Measurements from ENCODE around the gene MYO7A.
"Not testable (repeated sequence)": the region's sequence is repeated elsewhere in the genome, so short reads cannot be mapped to it uniquely, and the experiment has no call there.

Gene MYO7A

DNA sequence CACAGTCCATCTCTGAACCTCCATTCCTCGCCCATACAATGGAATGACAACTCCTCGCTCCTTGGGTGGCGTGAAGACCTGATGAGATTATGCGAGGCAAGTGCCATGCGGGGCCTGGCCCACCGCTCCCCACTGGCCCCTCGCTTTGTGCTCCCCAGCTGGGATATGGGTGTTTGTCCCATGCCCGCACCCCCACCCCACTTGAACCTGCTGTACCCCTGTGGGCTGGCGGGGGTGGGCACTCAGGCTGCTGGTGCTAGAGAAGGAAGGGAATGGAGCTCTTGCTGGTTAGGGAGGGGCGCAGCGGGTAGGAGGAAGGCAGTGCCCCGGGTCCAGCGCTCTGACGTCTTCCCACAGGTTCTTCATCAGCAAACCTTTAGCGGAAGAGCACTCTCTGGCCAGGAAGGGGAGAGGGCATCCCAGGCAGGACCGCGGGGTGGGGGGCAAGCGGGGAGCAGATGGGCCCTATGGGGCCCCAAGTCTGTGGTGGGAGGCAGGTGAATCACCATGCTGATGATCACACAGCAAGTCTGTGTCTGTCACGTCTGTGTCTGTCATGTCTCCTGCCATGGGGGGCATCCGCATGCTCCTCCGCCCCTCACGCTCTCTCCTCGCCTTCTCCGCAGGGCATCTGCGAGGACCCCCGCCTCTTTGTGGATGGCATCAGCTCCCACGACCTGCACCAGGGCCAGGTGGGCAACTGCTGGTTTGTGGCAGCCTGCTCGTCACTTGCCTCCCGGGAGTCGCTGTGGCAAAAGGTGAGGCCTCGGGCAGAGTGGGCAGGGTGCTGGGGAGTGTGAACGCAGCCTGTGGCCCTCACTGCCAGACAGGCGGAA lies 34.8 kb upstream of the MYO7A start:
- no peak for DNase-seq

- no peak for DNase-seq
These were observed 33.8 kb upstream of the MYO7A start for GRCh38 chr11:77093987-77094840.

- DNase-seq = no peak
These were observed 33.1 kb upstream of the MYO7A start for GRCh38 chr11:77094841-77095365.

DNA sequence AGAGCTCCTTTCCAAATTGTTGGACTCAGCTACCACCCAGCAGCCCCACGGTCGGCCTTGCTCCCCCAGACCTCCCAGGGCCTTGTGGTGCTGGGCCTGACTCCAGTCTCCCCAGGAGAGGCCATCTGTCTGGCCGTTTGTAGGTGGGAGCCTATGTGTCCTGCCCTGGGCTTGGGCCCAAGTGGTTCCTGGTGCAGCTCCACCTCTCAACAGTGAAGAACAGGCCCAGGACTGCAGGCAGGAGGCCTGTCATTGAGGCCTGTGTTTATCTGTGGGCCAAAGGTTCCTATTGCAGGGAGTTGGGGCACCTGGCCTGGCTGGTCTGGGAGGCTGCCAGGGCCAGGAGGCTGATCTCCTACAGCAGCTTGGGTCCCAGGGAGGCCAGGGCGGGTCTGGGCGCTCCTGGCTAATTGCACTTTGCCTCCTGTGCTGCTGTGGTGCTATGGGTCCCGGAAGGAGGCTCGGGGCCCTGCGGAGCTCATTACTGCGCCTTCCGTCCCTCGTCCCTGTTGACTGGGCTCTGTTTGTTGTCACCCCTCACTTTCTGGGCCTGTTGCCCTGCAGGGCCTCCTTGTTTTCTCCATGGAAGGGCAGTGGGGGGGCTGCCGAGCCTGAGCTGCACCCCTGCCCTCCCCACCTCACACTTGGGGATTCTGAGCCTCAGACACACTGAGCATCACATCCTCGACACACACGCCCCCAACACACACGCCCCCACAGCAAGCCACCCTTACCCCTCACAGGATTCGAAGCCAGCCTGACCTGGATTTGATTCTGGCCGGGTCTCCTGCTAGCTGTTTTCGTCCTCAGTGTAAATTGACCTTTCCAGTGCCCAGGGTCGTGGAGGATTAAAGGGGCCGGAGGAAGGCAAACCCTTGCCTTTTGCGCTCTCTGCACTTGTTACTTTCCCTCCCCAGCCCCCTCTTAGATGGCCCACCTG lies 32.2 kb upstream of the MYO7A start:
- no peak for DNase-seq

DNA sequence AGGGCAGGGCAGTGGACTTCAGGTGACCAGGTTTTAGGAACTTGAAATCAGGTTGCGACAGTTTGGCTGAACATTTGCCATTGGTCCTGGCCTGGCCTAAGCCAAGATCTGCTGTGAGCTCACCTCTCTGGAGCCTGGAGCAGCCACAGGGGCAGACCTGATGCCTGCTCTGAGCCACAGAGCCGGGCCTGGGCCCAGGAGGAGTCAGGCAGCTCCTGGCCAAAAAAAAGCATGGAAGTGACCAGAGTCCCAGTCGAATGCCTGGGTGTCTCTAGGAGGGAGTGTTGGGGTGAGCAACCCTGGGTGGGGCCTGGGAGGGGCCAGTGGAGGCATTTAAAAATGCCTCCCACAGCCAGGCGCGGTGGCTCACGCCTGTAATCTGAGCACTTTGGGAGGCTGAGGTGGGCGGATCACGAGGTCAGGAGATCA lies 31.4 kb upstream of the MYO7A start:
- no peak for DNase-seq

GRCh38 chr11:77097180-77097579 lies 30.9 kb upstream of the MYO7A start:
- not testable (repeated sequence) for DNase-seq

GRCh38 chr11:77100166-77101042 lies 27.6 kb upstream of the MYO7A start:
- no peak for DNase-seq

- no peak for DNase-seq
These were observed 27.0 kb upstream of the MYO7A start for GRCh38 chr11:77101043-77101537.

DNA sequence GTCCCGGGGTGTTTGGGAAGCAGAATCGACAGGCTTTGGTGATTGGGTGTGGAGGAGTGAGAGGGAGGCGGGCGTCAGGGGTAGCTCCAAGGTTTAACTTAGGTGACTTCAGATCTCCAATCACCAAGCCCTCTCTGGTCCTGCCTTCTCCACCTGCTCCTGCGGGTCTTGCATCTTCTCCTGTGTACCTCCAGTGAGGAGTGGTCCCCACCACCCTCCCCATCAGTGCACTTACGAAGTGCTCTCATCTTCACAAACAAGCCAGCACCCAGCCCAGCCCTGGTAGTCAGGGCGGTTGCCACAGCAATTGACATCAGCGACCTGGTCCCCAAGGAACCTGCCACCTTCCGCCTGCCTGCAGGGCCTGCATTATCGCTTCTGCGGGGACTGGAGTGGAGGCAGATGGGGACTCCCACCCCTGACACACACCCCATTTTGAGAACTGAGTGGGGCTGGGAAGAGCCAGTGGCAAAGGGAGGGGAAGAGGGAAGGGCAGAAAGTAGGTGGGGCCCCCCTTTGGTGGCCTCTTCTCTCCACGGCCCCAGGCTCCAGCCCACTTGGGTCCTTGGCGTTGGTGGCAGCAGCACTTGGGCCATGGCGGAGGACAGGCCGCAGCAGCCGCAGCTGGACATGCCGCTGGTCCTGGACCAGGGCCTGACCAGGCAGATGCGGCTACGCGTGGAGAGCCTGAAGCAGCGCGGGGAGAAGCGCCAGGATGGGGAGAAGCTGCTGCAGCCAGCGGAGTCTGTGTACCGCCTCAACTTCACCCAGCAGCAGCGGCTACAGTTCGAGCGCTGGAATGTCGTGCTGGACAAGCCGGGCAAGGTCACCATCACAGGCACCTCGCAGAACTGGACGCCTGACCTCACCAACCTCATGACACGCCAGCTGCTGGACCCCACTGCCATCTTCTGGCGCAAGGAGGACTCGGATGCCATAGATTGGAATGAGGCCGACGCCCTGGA lies 25.5 kb upstream of the MYO7A start, which contains the start of gene OMP:
TSS of gene OMP (plus strand) at position 595 of the 965 bp plus-strand sequence. CDS start at position 595, 0 bp downstream.
- no peak for DNase-seq

GRCh38 chr11:77103319-77103718 lies 24.7 kb upstream of the MYO7A start:
- DNase-seq = no peak

GRCh38 chr11:77104727-77105126 lies 23.3 kb upstream of the MYO7A start:
- no peak for DNase-seq

DNA sequence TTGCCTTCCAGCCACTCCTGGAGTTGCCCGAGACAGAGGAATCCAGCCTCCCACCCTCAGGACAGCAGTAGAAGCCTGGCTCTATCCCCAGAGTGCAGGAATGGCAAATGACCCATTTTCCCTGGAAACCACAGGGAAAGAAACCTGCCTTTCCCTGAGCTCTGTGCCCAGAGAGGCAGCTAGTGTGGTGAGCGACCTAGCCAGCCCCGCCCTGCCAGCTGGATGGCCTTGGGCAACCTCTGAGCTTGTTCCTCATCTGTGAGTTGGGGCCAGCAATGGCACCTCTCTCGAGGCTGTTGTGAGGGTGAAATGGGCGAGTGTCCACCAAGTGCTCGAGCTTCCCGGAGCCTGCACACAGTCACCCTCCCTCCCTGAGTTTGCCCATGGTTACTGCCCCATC lies 21.7 kb upstream of the MYO7A start:
- no peak for DNase-seq

DNA sequence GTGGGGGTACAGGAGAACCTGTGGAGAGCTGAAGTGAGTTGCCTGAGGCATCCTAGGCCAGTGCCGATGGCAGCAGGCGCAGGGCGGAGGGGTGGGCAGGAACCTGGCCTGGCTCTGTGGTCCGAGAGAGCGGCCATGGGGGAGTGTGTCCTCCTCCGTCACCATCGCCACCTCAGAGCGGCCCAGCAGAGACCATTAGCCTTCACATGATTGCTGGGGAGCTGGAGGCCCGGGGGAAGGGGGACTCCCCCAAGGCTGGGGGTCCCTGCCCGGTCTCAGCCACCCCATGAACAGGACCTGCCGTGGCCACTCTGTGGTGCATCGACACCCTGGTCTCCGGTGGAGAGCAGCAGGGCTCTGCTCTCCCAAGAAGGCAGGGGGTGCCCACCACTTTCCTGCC lies 21.3 kb upstream of the MYO7A start:
- DNase-seq = no peak

GRCh38 chr11:77107950-77108349 lies 20.1 kb upstream of the MYO7A start:
- no peak for DNase-seq

- DNase-seq = no peak
These were observed 19.6 kb upstream of the MYO7A start for GRCh38 chr11:77108436-77108835.

DNA sequence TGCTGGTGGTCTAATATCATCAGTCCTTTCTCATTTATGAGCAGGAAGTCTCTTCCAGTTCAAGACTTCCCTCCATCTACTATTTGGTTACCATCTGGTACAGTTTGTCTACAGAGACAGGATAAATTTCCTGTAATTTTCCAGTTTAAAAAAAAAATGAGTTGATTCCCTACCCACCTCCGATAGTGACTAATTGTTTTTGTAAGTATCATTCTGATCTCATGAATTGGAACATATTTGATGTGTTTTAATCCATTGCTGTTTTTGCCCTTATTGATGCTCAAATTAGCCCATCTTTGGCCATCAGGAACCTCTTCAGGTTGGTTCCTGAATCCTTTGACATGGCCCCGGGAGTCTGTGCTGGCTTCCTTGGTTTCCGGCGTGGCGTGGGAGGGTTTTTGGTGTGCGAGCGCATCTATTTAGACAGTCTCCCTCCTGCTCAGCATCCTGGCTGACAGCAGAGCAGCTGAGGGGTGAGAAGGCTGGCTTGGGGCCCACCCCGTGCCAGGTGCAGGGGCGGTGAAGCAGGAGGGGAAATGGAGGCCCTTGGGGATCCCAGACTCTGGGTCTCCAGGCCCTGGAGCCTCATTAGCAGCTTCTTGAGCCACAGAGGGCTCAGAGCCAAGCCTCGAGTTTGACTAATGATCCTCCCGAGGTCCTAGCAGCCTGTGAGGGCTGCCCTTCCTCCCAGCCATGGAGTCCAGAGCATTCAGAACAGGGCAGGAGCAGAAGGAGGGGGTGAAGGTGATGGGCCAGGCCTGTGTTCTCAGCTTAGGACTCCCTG lies 18.6 kb upstream of the MYO7A start:
- DNase-seq = no peak

- DNase-seq = no peak
These were observed 17.2 kb upstream of the MYO7A start for GRCh38 chr11:77110836-77111235.

DNA sequence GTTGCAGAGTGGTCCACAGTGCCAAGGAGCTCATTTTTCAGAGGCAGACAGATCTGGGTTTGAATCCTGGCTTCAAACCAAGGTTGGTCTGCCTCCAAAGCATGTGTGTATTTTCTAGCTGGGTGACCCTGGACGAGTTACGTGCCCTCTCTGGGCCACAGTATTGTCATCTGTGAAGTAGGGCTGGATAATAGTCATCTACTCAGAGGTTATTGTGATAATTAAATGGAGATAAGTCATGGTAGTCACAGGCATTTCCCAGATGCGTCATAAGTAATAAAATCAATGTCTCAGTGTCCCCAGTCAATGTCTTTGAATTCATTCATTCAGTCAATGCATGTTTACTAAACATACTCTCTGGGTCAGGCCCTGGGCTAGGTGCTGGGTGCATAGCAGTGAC lies 16.8 kb upstream of the MYO7A start:
- no peak for DNase-seq

DNA sequence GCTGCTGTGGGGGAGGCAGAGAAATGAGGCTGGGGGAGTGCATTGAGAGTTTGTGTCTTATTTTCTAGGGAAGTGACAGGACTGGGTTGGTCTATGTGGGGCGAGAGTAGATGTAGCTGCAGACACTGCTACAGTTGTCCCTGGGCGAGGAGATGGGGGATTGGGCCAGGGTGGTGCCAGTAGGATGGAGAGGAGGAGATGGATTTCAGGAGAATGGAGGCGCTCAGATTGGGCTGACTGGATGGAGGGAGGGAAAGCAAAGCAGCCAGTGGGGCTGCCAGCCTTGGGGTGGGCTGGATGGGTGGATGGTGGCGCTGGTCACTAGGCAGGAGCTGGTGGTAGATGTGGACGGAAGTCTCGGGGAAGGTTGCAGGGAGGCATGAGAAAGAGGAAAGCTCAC lies 16.1 kb upstream of the MYO7A start:
- no peak for DNase-seq

Measured in NCI-H524 treated with DMSO at 0.1 percent for 48 hours (cell line).